GM10266 (cell line): ENCODE data around the gene HOXB3.

Experiments used
- DNase-seq: peaks from one replicate; pipeline ENCODE4 v3.0.0; 2012; ENCODE audit errors: extremely low spot score
- CTCF ChIP-seq: IDR thresholded peaks from 2 replicates; pipeline ENCODE4 v1.5.1; 2012; ENCODE audit warnings: mild to moderate bottlenecking, low read depth; ENCODE audit not compliant: control insufficient read depth, insufficient read depth; ENCODE audit errors: missing control alignments

Gene HOXB3

GRCh38 chr17:48523010-48523409 is 67.0 kb downstream of the HOXB3 start:
- TF ChIP-seq CTCF, result no peak
- no peak for DNase-seq

GRCh38 chr17:48522031-48522653 is 67.9 kb downstream of the HOXB3 start:
- DNase-seq, result no peak
- no peak for TF ChIP-seq CTCF

- TF ChIP-seq CTCF, result no peak
- DNase-seq, result no peak
Measured at GRCh38 chr17:48520631-48521079, 69.4 kb downstream of the HOXB3 start.

GRCh38 chr17:48519427-48519826 is 70.6 kb downstream of the HOXB3 start:
- DNase-seq, result no peak
- no peak for TF ChIP-seq CTCF

GRCh38 chr17:48517478-48517877 is 72.6 kb downstream of the HOXB3 start:
- no peak for DNase-seq
- no peak for TF ChIP-seq CTCF

GRCh38 chr17:48515925-48516900 is 73.8 kb downstream of the HOXB3 start:
- no peak for TF ChIP-seq CTCF
- DNase-seq, result no peak

GRCh38 chr17:48514477-48514876 is 75.6 kb downstream of the HOXB3 start:
- DNase-seq, result no peak
- no peak for TF ChIP-seq CTCF
